ENCODE data around the gene SLC13A4.
"Not testable (repeated sequence)": the region's sequence is repeated elsewhere in the genome, so short reads cannot be mapped to it uniquely, and the experiment has no call there.

Gene SLC13A4

GRCh38 chr7:135728136-135728669 is at the start of gene SLC13A4:
TSS of gene SLC13A4 (minus strand) at chr7:135728186. CDS start at chr7:135727496, 690 bp downstream.
- DNase-seq: no peak

DNA sequence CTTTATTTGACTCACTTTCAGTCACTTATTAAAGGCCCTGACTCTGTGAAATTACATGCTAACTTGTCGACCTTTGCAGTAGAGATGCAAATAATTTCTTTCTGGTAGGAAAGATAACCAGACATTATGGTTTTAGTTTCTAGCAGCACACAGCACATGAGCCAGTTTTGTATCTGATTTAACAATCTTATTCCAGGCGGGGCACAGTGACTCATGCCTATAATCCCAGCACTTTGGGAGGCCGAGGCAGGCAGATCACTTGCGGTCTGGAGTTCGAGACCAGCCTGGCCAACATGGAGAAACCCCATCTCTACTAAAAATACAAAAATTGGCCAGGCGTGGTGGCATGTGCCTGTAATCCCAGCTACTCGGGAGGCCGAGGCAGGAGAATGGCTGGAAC is 47.9 kb upstream of the SLC13A4 start:
- not testable (repeated sequence) for DNase-seq

DNA sequence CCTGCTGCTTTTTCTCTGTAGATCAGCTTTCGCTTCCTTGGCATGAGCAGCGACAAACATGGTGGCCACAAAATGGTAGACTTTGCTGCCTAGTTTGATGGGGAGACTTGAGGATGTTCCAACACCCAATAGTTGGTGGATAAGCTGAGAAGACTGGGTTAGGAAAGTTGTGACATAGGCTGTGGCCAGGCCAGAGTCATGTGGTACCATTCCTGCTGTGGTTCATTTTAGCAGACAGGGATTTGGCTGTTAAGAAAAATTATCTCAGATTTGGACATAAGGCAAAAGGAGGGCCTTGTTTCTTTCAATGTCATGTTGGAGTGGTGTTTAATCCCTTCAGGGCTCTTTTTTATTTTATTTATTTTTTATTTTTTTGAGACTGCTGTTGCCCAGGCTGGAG is 47.2 kb upstream of the SLC13A4 start:
- DNase-seq: no peak

GRCh38 chr7:135774284-135774683 is 46.3 kb upstream of the SLC13A4 start:
- DNase-seq: no peak

DNA sequence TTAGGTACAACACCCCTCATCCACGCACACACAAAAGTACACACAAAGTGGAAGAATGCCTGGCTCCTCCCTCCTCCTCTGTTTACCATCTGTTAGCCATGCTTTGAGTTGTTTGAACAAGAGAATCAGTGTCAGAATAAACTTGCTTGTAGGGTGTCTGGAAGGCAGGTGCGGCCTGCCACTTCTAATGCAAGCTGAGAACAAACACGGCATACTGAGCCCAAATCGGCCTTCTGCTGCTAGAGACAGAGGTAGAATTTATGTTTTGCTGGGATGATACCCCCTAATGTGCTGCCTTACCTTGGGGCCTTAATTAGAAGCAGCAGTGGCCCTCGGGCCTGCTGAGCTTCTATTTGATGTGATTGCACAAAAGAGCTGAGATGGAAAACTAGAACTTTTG is 45.5 kb upstream of the SLC13A4 start:
- DNase-seq: no peak

- DNase-seq: no peak
Observed at GRCh38 chr7:135772639-135773222, 44.7 kb upstream of the SLC13A4 start.

DNA sequence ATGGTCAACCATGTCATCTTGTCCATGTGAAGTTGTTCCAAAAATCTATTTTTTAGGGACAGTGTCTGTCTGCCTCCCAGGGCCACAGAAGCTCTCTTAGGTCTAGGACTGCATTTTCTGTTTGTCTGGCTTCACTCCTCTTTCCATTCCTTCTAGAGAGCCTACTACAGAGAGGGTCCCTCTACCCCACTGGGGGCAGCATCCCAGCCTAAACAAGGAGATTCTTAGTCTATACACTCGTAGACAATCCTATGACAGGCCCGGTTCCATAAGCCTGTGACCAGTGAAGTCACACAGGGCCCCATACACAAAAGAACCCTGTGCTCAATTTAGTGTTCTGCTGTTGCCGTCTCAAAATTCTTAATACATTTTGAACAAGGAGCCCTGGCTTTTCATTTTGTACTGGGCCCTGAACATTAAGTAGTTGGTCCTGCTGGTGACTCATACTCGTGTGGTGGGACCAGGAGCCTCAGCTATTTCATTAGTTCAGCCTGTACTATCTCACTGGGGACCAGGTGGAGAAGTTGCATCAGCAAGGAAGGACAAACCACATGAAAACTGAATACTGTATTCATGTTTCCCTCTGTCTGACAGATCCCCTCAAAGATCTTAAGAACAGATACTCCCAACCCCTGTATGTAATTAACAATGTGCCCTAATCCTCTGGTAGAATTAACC is 44.1 kb upstream of the SLC13A4 start:
- no peak for DNase-seq

DNA sequence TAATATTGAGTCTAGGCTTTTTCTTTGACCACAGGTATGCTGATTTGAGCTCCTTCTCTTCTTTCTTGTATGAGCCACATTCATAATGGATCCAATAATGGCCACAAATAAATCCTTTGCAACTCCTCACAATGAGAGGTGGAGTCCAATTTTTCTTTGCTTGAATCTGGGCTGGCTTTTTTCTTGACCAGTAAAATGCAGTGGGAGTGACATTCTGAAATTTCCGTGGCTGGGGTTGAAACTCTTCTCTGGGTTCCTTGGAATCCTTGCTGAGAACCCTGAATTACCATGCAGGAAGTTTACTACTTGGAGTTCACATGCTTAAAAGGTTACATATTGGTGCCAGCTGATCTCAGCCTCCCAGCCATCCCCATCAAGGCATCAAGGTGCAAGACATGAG is 43.1 kb upstream of the SLC13A4 start:
- no peak for DNase-seq

GRCh38 chr7:135770139-135770710 is 42.2 kb upstream of the SLC13A4 start:
- DNase-seq: no peak

GRCh38 chr7:135769005-135769802 is 41.2 kb upstream of the SLC13A4 start:
- no peak for DNase-seq

DNA sequence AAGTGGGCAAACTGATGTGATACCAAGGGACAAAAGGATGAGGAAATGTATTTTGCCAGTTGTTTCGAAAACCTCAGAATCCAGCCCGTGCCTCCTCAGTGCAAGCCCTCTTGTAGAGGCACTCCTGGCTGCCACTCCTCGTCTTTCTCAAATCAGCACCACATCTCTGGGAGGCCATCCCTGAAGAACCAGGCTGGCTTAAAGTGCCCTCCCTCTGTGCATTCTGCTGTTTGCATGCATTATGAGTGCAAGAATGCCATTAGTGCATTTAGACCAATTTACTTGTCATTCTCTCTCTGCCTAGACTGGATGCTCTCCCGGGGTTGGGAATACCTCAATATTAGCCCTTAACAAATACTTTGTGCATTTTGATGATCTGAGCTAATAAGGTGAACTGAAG is 40.5 kb upstream of the SLC13A4 start:
- no peak for DNase-seq

DNA sequence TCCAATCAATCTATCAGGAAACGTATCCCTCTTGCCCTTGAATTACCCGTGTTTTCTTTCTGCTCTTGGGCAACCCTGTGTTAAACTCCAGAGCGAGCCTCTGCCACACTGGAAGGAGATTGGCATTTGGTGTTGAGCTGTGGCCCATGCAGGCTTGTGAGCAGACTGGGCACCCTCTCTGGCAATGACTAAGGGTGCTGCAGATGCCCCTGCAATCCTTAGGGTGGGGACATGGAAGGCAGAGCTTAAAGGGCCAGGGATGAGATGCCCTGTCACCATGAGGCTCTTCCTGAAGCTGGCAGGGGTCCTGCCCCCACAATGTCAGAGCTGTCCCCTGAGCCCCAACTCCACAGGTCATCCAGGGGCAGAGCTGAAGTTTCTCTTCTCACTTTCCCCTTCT is 40.1 kb upstream of the SLC13A4 start:
- no peak for DNase-seq

DNA sequence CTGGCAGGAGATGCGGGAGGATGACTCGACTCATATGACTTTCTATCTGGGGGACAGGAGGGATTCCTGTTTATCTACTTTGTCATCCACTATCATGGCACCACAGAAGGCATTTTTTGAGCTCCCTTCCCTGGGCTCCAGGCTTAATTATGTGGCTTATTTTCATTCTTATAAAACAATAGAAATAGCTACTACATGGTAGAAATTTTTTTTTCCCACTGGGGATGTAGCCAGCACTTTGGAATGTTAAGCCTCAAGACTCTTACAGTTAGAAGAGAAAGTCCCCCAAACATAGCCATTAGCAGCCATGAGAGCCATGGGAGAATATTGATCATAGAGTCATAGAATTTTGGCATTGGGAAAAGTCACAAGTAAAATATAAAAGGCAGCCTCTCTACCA is 35.3 kb upstream of the SLC13A4 start:
- no peak for DNase-seq

DNA sequence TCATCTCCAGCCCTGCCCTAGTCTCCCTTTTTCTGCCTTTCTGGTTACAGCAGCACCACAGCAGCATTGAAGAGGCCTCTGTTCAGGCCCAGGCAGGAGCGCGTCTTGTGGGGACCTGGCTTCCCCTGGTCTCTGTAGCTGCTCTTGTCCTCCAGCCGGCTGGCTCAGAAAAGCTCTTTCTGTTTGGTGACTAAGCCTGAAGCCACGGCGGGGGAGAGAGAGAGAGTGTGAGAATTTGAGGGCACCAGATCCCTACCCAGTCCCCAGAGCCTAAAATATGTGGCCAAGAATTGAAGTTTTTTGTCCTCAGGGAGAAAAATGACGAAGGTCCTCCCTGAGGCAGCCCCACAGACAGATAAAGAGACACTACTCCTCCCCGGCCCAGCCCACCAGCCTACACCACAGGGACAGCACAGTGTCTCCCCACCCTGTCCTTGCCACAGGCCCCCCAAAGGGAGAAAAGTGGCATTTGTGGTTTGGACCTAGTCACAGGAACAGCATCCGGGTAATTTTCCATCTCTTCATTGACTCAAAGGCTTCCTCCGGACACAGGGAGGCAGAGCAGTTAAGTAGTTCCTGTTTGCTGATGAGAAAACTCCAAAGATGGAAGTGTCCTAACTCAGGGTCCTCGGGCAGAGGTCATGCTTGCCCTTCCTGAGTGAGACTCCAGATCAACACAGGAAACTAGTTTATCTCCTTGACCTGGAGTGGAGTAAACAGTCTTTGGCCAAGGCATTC is 33.9 kb upstream of the SLC13A4 start:
- no peak for DNase-seq

DNA sequence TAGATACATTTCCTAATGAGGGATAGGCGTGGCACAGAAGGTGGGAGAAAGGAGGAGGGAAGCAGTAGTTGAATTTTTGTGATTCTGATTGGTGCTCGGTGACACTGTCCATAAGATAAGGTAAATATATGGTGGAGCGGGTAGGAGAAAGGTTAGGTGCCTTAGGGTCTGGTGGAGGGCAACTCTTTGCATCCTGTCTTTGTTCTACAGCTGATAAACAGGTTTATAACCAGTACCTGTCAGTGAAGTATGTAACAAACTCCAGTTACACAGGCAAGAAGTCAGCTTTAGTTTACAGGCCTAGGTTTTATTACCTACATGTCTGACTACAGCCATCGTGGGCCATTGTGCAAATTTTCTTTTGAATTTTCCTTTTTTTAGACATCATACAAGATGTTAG is 31.5 kb upstream of the SLC13A4 start:
- no peak for DNase-seq

DNA sequence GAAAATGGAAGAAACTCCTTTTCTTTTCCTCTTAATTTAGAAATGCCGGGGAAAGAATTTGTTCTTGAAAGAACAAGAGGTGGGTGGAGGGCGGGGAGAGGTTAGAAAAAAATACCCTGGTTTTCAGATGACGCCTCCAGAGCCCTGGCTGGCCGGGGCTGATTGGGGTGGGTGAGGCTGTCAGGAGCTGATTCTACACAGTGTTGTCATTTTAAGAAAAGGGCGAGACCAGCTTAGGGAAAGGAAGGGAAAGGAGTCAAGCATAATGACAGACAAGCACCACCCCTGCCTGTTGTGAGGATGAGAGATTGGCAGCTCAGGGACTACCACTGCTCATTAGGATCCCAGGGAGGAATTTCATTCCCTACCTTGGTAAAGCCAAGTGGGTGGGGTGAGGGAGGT is 30.5 kb upstream of the SLC13A4 start:
- no peak for DNase-seq

DNA sequence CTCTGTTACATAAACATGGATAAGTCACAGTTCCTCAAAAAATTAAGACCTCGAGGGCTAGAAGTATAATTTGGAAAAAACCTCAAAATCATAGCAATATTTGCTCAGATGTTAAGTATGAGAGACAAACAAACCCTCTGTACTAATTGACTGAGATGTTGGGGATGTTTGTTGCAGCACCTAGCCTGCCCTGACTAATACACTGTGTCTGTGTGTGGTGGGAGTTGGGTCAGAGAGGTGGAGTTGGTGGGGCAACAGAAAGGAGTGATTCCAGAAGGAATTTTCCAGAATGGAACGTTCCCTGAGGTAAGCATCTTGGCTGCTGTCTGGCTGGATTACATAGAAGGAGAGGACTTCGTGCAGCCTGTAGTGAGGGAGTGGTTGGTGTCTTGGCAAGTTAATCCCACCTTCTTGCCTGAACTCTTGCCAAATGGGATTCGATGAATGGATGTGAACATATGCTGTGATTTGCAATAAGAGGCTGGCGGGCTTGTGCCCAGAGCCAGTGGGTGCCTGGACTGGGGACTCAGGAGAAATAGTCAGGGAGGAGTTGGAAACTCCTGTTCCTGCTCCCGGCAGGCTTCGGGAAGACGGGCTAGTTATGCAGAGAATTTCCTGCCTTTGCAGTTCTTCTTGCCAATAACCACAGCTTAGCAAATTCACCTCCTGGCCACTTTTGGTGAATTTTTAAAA is 29.9 kb upstream of the SLC13A4 start:
- DNase-seq: no peak

GRCh38 chr7:135756191-135756590 is 28.2 kb upstream of the SLC13A4 start:
- DNase-seq: no peak

- DNase-seq: no peak
Observed at GRCh38 chr7:135755351-135755753, 27.4 kb upstream of the SLC13A4 start.

- DNase-seq: no peak
Observed at GRCh38 chr7:135753616-135754413, 25.8 kb upstream of the SLC13A4 start.

DNA sequence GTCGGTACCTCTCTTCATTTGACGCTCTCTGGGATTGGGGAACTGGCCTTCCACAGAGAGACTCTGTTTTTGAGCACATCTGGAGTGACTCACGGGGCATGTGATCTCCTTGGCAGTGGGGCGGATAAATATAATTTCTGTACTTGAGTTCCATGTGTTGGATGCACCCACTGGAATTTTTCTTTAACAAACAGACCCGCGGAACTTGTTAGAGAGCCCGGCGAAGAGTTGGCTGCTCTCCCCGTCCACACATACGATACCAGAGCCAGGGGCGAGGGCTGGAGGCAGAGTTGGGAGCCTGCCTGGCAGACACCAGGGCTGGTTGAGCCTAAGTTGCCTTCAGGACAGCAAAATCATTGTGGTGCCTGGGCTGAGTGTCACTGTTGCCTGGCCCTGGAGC is 20.8 kb upstream of the SLC13A4 start, which contains the start of gene FAM180A:
TSS of gene FAM180A (minus strand) at position 44 of the 400 bp plus-strand sequence. CDS start 233 bp downstream, outside the sequence.
- no peak for DNase-seq
